ENCODE results near the gene FIGNL1. TPM values are rescaled to one million over a fixed set of nuclear protein-coding genes. Genes with fewer than 3 reads are reported as not detected.

FIGNL1 gene
- total and polyA plus RNA-seq, 2 of the 4 experiments (the other 2 are of a cell fraction) = 8.2 to 27.1 TPM

DNA sequence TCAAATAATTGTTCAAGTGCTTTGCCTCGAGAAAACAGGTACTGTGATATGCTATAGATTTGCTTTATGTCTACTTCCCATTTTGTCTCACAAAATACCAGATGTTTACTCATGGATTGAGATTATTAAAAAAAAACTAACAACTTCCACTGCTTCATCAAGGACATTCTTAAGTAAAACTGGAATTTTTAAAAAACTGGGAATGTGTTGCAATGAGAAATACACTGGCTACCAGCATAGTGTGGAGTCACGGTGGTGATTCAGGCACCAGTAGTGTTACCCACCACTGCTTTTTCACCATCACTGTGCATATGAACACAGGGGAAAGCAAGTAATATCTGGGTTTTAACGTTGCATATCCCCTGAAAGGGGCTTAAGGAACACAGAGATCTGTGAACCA lies 21.2 kb downstream of the FIGNL1 start:
- Histone ChIP-seq H2BK15ac (ENCODE audit: low read depth, low read length) (no peak overlapping the region), H2BK120ac (ENCODE audit: low read depth, low read length) (no peak overlapping the region), H2AK5ac (ENCODE audit: low read depth, low read length) (no peak overlapping the region), H3K4me3 (ENCODE audit: insufficient read depth, low read depth, low read length) (no peak overlapping the region), H2AK9ac (replicated peaks; ENCODE audit: low read depth, low read length, poor library complexity) (no peak overlapping the region), H2BK20ac (ENCODE audit: low read depth, low read length) (no peak overlapping the region), H3K36me3 (ENCODE audit: control insufficient read depth, insufficient read depth, low read length) (no peaks in the 10 kb centered on the region), H2BK5ac (ENCODE audit: low read depth, low read length, poor library complexity, severe bottlenecking) (no peak overlapping the region), H3K18ac (ENCODE audit: low read depth, low read length) (no peak overlapping the region), H3K79me1 (ENCODE audit: low read depth in 1 of 2, low read length in 2 of 2) (no peaks in the 10 kb centered on the region), H2AFZ (replicated peaks; ENCODE audit: low read length, poor library complexity) (no peak overlapping the region), H4K91ac (ENCODE audit: insufficient read depth, low read depth, low read length) (no peak overlapping the region), H3K9me1 (ENCODE audit: insufficient read depth, low read length) (peaks cover 2% of the 10 kb centered on the region; the same call in 1 of the 2 replicates), H3K9ac (ENCODE audit: low read depth, low read length) (no peak overlapping the region), H4K8ac (ENCODE audit: low read depth in 2 of 2, low read length in 2 of 2) (no peak overlapping the region), H3K23ac (ENCODE audit: low read depth, low read length) (no peak overlapping the region), H3K4me2 (ENCODE audit: low read depth, low read length) (no peak overlapping the region), H3K14ac (replicated peaks; ENCODE audit: low read depth, low read length) (no peak overlapping the region), H3K27ac (ENCODE audit: insufficient read depth, low read length) (no peak overlapping the region), H3K27me3 (ENCODE audit: control insufficient read depth, insufficient read depth, low read length) (no peaks in the 10 kb centered on the region), H3K9me3 (ENCODE audit: control insufficient read depth, insufficient read depth, low read length) (no peaks in the 10 kb centered on the region), H4K20me1 (ENCODE audit: insufficient read depth, low read length) (no peaks in the 10 kb centered on the region), H3K4ac (ENCODE audit: low read depth, low read length) (no peak overlapping the region), H4K5ac (ENCODE audit: low read depth, low read length) (no peak overlapping the region), H3K56ac (ENCODE audit: extremely low read depth, insufficient read depth, low read length) (no peak overlapping the region), H3K4me1 (ENCODE audit: control insufficient read depth, insufficient read depth, low read length) (no peaks in the 10 kb centered on the region)
- no TSS peak for BruUV-seq (replicated peaks)
- POLR2A ChIA-PET (ENCODE audit: unreplicated experiment) = no interaction called here
- TF ChIP-seq SMC3 (IDR thresholded peaks at IDR 0.05; ENCODE audit: low read depth, low read length) = no peak
- no peak for TF ChIP-seq BHLHE40 (IDR thresholded peaks at IDR 0.05; ENCODE audit: low read depth, low read length)
- TF ChIP-seq, protein P1, sequence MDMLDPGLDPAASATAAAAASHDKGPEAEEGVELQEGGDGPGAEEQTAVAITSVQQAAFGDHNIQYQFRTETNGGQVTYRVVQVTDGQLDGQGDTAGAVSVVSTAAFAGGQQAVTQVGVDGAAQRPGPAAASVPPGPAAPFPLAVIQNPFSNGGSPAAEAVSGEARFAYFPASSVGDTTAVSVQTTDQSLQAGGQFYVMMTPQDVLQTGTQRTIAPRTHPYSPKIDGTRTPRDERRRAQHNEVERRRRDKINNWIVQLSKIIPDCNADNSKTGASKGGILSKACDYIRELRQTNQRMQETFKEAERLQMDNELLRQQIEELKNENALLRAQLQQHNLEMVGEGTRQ (IDR thresholded peaks at IDR 0.05; ENCODE audit: low read depth, low read length) = no peak
- no peak for TF ChIP-seq NFE2L2 (IDR thresholded peaks at IDR 0.05; ENCODE audit: low read depth, low read length)
- TF ChIP-seq FOS (IDR thresholded peaks at IDR 0.05; ENCODE audit: low read depth, low read length) = no peak
- no peak for TF ChIP-seq RAD21 (IDR thresholded peaks at IDR 0.05; ENCODE audit: low read length)
- TF ChIP-seq, protein P2, sequence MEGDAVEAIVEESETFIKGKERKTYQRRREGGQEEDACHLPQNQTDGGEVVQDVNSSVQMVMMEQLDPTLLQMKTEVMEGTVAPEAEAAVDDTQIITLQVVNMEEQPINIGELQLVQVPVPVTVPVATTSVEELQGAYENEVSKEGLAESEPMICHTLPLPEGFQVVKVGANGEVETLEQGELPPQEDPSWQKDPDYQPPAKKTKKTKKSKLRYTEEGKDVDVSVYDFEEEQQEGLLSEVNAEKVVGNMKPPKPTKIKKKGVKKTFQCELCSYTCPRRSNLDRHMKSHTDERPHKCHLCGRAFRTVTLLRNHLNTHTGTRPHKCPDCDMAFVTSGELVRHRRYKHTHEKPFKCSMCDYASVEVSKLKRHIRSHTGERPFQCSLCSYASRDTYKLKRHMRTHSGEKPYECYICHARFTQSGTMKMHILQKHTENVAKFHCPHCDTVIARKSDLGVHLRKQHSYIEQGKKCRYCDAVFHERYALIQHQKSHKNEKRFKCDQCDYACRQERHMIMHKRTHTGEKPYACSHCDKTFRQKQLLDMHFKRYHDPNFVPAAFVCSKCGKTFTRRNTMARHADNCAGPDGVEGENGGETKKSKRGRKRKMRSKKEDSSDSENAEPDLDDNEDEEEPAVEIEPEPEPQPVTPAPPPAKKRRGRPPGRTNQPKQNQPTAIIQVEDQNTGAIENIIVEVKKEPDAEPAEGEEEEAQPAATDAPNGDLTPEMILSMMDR (conservative IDR thresholded peaks at IDR 0.05; ENCODE audit: low read depth, low read length) = no peak
- TF ChIP-seq CHD1 (IDR thresholded peaks at IDR 0.05; ENCODE audit: low read depth, low read length) = no peak
- no peak for TF ChIP-seq MXI1 (IDR thresholded peaks at IDR 0.05; ENCODE audit: borderline replicate concordance, low read depth, low read length)
- TF ChIP-seq MAZ (IDR thresholded peaks at IDR 0.05; ENCODE audit: borderline replicate concordance, low read depth, low read length) = no peak
- TF ChIP-seq RCOR1 (IDR thresholded peaks at IDR 0.05; ENCODE audit: insufficient replicate concordance, low read length) = no peak
- TF ChIP-seq, protein P3, sequence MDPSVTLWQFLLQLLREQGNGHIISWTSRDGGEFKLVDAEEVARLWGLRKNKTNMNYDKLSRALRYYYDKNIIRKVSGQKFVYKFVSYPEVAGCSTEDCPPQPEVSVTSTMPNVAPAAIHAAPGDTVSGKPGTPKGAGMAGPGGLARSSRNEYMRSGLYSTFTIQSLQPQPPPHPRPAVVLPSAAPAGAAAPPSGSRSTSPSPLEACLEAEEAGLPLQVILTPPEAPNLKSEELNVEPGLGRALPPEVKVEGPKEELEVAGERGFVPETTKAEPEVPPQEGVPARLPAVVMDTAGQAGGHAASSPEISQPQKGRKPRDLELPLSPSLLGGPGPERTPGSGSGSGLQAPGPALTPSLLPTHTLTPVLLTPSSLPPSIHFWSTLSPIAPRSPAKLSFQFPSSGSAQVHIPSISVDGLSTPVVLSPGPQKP (IDR thresholded peaks at IDR 0.05; ENCODE audit: borderline replicate concordance, low read depth, low read length) = no peak
- WGBS, 2 experiments (ENCODE audit: extremely low coverage in 2 of 2, insufficient read length in 1 of 2) = no CpG with 5 or more reads among the region's 3 CpGs
- dilution Hi-C loops (cut with HindIII; ENCODE audit: low sequenced_read_pairs, unreplicated experiment) = no loop called here
- DNase-seq = no peak
- ATAC-seq (ENCODE audit: low read depth) = no peak
- in situ Hi-C loops (cut with MboI; ENCODE audit: low sequenced_read_pairs) = no loop called here
- CTCF ChIA-PET = no interaction called here
- intact Hi-C loops (cut with micrococcal nuclease) = no loop called here
